GM21825 (cell line): ENCODE data around the gene CYB5R3.
"Not testable (repeated sequence)": the region's sequence is repeated elsewhere in the genome, so short reads cannot be mapped to it uniquely, and the experiment has no call there.

Source experiments
- ATAC-seq: cut with Tn5 transposase; IDR thresholded peaks from one replicate; pipeline ENCODE4 v1.9.1; 2021; ENCODE audit warnings: mild to moderate bottlenecking, moderate library complexity; ENCODE audit not compliant: unreplicated experiment

The CYB5R3 gene

GRCh38 chr22:42577141-42577540, 72.1 kb downstream of the CYB5R3 start:
- ATAC-seq = not testable (repeated sequence)

DNA sequence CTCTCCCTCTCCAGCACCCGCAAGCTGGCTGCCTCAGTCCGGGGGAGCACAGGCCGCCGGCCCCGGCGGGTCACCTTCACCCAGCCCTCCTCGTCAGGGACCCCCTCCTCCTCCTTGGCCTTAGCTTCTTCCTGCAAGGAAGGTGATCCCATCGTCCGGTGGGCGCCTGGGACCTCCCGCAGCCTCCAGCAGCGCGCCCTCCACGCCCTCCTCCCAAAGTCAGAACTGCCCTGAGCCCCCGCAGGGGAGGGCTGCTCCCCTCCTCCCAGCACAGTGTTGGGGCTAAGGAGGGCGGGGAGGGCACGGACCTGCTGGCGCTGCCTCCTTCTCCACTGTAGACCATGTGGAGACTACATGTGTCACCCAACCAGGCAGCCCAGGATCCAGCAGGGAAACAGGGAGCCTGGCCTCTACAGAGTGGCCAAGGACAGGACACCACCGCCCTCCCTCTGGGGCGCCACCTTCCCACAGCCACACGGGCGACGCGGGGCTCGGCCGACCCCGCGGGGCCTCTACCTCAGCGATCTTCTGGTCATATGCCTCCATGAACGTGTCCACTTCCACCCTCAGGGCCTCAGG, 73.1 kb downstream of the CYB5R3 start:
- ATAC-seq = not testable (repeated sequence)

GRCh38 chr22:42574468-42574867, 74.7 kb downstream of the CYB5R3 start:
- ATAC-seq = not testable (repeated sequence)

- ATAC-seq = not testable (repeated sequence)
These were observed 75.1 kb downstream of the CYB5R3 start for GRCh38 chr22:42574046-42574445.

GRCh38 chr22:42571068-42571467, 78.1 kb downstream of the CYB5R3 start:
- not testable (repeated sequence) for ATAC-seq

DNA sequence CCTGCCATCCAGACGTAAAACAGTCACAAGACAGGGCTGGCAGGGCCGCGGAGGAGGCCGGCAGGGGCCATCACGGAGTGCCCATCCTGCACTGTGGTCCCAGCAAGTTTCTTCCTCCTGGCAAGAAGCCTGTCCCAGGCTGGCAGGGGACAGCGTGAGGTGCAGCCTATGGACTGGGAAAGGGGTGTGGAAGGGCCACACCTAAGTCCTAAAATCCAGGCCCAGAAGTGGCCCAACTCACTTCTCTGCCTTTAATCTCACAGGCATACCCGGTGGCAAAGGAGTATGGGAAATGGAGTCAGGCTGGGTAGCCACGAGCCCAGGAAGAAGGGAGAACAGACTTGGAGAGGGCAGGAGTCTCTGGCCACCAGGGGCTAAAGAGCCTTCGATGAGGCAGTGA, 78.6 kb downstream of the CYB5R3 start:
- not testable (repeated sequence) for ATAC-seq

DNA sequence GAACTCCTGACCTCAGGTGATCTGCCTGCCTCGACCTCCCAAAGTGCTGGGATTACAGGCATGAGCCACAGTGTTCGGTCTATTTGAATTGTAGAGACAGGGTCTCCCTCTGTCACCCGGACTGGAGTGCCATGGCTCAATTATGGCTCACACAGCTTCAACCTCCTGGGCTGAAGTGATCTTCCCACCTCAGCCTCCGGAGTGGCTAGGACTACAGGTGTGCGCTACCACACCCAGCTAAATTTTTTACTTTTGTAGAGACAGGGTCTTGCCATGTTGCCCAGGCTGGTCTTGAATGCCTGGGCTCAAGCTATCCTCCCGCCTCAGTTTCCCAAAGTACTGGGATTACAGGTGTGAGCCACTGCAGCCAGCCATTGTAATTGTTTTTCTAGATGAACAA, 81.2 kb downstream of the CYB5R3 start:
- ATAC-seq = not testable (repeated sequence)
